ENCODE results near the gene PYGB.

Gene PYGB

GRCh38 chr20:25273046-25273445 lies 25.2 kb downstream of the PYGB start:
- TF ChIP-seq, protein P1, sequence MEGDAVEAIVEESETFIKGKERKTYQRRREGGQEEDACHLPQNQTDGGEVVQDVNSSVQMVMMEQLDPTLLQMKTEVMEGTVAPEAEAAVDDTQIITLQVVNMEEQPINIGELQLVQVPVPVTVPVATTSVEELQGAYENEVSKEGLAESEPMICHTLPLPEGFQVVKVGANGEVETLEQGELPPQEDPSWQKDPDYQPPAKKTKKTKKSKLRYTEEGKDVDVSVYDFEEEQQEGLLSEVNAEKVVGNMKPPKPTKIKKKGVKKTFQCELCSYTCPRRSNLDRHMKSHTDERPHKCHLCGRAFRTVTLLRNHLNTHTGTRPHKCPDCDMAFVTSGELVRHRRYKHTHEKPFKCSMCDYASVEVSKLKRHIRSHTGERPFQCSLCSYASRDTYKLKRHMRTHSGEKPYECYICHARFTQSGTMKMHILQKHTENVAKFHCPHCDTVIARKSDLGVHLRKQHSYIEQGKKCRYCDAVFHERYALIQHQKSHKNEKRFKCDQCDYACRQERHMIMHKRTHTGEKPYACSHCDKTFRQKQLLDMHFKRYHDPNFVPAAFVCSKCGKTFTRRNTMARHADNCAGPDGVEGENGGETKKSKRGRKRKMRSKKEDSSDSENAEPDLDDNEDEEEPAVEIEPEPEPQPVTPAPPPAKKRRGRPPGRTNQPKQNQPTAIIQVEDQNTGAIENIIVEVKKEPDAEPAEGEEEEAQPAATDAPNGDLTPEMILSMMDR (IDR thresholded peaks at IDR 0.05; ENCODE audit: low read depth, low read length, missing control alignments): no peak
- in situ Hi-C loops (cut with HindIII; ENCODE audit: low pct_ligation_motif_present, low sequenced_read_pairs): no loop called here
- Histone ChIP-seq H3K36me3 (replicated peaks) (peaks cover 87% of the 10 kb centered on the region), H3K27me3 (replicated peaks) (no peaks in the 10 kb centered on the region), H3K27ac (no peak overlapping the region), H3K4me3 (ENCODE audit: low read depth, low read length) (no peak overlapping the region)
- DNase-seq: no peak

GRCh38 chr20:25273541-25274358 lies 25.9 kb downstream of the PYGB start:
- TF ChIP-seq, protein P1 (IDR thresholded peaks at IDR 0.05; ENCODE audit: low read depth, low read length, missing control alignments): no peak
- in situ Hi-C loops (cut with HindIII; ENCODE audit: low pct_ligation_motif_present, low sequenced_read_pairs): no loop called here
- Histone ChIP-seq H3K27me3 (replicated peaks) (no peaks in the 10 kb centered on the region), H3K4me3 (ENCODE audit: low read depth, low read length) (no peak overlapping the region), H3K36me3 (replicated peaks) (peaks cover 90% of the 10 kb centered on the region), H3K27ac (no peak overlapping the region)
- DNase-seq: no peak

DNA sequence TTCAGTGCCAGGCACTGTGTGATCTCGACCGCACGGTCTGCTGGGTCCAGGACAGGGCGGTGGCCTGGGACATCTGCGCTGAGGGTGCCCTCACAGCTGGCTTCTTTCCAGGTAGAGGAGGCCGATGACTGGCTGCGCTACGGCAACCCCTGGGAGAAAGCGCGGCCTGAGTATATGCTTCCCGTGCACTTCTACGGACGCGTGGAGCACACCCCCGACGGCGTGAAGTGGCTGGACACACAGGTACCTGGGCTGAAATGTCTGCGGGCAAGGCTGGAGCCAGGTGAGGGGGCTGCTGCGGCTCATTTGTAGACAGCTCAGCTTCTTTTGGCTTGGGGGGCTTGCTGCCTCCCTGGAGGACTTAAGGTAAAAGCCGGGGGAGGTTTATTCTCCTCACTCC lies 26.6 kb downstream of the PYGB start:
- Histone ChIP-seq H3K27ac (no peak overlapping the region), H3K27me3 (replicated peaks) (no peaks in the 10 kb centered on the region), H3K4me3 (ENCODE audit: low read depth, low read length) (no peak overlapping the region), H3K36me3 (replicated peaks) (peaks cover 90% of the 10 kb centered on the region)
- in situ Hi-C loops (cut with HindIII; ENCODE audit: low pct_ligation_motif_present, low sequenced_read_pairs): no loop called here
- no peak for DNase-seq
- TF ChIP-seq, protein P1 (IDR thresholded peaks at IDR 0.05; ENCODE audit: low read depth, low read length, missing control alignments): no peak

DNA sequence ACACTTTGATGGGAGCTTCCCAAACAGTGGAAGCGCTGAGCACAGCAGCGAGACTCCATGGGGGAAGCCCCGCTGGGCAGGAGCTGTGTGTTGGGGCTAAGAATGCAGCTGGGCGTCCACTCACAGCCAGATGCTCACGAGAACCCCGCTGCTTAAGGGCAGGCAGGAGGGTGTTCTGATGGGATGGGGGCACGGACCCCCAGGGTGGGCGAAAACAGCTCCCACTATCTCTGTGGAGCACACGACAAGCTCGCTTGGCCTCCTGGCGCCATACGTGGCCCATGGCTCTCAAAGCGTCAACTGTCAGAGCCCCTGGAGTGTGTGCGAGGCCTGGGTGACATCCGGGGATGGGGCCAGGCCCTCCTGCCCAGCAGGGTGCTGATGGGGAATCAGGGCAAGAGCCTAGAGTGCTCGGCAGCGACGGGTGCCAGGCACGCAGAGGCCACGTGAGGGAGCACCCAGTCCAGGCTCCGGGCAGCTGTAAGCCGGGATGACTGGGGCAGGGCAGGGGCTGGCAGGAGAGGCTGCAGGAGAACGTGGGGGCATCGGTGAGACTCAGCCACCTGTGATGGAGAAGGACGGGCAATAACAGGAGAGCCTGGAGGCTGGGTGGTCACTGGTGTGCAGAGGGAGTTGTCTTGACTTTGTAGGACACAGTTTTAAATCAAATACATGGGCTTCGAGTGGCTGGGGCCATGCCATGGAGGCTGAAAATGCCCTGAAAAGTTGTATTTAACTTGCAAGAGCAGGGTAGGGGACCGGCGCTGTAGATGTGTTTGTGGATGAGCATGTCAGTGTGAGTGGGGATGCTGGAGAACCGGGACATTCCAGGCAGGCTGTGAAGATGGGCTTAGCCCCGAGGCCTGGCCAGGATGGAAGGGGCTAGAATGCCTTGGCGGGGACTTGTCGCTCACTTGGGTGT lies 27.3 kb downstream of the PYGB start:
- in situ Hi-C loops (cut with HindIII; ENCODE audit: low pct_ligation_motif_present, low sequenced_read_pairs): no loop called here
- DNase-seq: no peak
- no peaks in the 10 kb centered on the region for H3K27me3 ChIP-seq (replicated peaks)
- H3K27ac ChIP-seq: no peak overlapping the region
- H3K4me3 ChIP-seq (ENCODE audit: low read depth, low read length): no peak overlapping the region
- TF ChIP-seq, protein P1 (IDR thresholded peaks at IDR 0.05; ENCODE audit: low read depth, low read length, missing control alignments): no peak
- peaks cover 93% of the 10 kb centered on the region for H3K36me3 ChIP-seq (replicated peaks)

GRCh38 chr20:25275813-25276532 lies 28.1 kb downstream of the PYGB start:
- H3K27ac ChIP-seq: no peak overlapping the region
- DNase-seq: no peak
- H3K4me3 ChIP-seq (ENCODE audit: low read depth, low read length): no peak overlapping the region
- peaks cover 93% of the 10 kb centered on the region for H3K36me3 ChIP-seq (replicated peaks)
- in situ Hi-C loops (cut with HindIII; ENCODE audit: low pct_ligation_motif_present, low sequenced_read_pairs): no loop called here
- no peaks in the 10 kb centered on the region for H3K27me3 ChIP-seq (replicated peaks)
- TF ChIP-seq, protein P1 (IDR thresholded peaks at IDR 0.05; ENCODE audit: low read depth, low read length, missing control alignments): no peak

Measured in brain microvascular endothelial cell (primary cell).